NB4 (cell line): ENCODE data around the gene CNGA3.

Source experiments
- DNase-seq: peaks from one replicate; pipeline ENCODE4 v3.0.0; 2010; ENCODE audit warnings: low read depth
- H3K4me3 ChIP-seq: one replicate; pipeline ENCODE4 v1.5.1; 2011; ENCODE audit warnings: mild to moderate bottlenecking, low read depth, low read length, moderate library complexity
- MYC ChIP-seq: IDR thresholded peaks from 2 replicates; pipeline ENCODE4 v1.6.1; 2011; ENCODE audit warnings: low read depth, low read length
- POLR2A ChIP-seq: IDR thresholded peaks from 2 replicates; pipeline ENCODE4 v1.6.1; 2011; ENCODE audit warnings: mild to moderate bottlenecking; ENCODE audit not compliant: insufficient read length; ENCODE audit errors: extremely low read depth
- TF ChIP-seq, protein P1 (sequence below): IDR thresholded peaks from one replicate; pipeline ENCODE4 v1.5.1; 2012; ENCODE audit warnings: low read depth, low read length
- TF ChIP-seq, protein P2 (sequence below): IDR thresholded peaks from 2 replicates; pipeline ENCODE4 v1.6.1; 2011; ENCODE audit warnings: low read depth, low read length

Gene CNGA3

GRCh38 chr2:98369710-98370239, 23.5 kb downstream of the CNGA3 start:
- TF ChIP-seq POLR2A: no peak
- TF ChIP-seq, protein P1, sequence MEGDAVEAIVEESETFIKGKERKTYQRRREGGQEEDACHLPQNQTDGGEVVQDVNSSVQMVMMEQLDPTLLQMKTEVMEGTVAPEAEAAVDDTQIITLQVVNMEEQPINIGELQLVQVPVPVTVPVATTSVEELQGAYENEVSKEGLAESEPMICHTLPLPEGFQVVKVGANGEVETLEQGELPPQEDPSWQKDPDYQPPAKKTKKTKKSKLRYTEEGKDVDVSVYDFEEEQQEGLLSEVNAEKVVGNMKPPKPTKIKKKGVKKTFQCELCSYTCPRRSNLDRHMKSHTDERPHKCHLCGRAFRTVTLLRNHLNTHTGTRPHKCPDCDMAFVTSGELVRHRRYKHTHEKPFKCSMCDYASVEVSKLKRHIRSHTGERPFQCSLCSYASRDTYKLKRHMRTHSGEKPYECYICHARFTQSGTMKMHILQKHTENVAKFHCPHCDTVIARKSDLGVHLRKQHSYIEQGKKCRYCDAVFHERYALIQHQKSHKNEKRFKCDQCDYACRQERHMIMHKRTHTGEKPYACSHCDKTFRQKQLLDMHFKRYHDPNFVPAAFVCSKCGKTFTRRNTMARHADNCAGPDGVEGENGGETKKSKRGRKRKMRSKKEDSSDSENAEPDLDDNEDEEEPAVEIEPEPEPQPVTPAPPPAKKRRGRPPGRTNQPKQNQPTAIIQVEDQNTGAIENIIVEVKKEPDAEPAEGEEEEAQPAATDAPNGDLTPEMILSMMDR: no peak
- TF ChIP-seq, protein P2, sequence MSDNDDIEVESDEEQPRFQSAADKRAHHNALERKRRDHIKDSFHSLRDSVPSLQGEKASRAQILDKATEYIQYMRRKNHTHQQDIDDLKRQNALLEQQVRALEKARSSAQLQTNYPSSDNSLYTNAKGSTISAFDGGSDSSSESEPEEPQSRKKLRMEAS: no peak
- TF ChIP-seq MYC: no peak
- DNase-seq: no peak
- H3K4me3 ChIP-seq: no peak overlapping the region

GRCh38 chr2:98372121-98372520, 25.9 kb downstream of the CNGA3 start:
- TF ChIP-seq, protein P2: no peak
- no peak for TF ChIP-seq MYC
- TF ChIP-seq, protein P1: no peak
- TF ChIP-seq POLR2A: no peak
- no peak for DNase-seq
- no peak overlapping the region for H3K4me3 ChIP-seq

GRCh38 chr2:98372579-98372978, 26.3 kb downstream of the CNGA3 start:
- TF ChIP-seq, protein P1: no peak
- TF ChIP-seq, protein P2: no peak
- TF ChIP-seq POLR2A (no peak), MYC (no peak)
- DNase-seq: no peak
- H3K4me3 ChIP-seq: no peak overlapping the region

- no peak for DNase-seq
- no peak overlapping the region for H3K4me3 ChIP-seq
- TF ChIP-seq, protein P1: no peak
- TF ChIP-seq MYC (no peak), POLR2A (no peak)
- TF ChIP-seq, protein P2: no peak
These were observed 28.0 kb downstream of the CNGA3 start for GRCh38 chr2:98374286-98374685.

GRCh38 chr2:98374958-98375570, 28.8 kb downstream of the CNGA3 start:
- TF ChIP-seq MYC (no peak), POLR2A (no peak)
- TF ChIP-seq, protein P2: no peak
- TF ChIP-seq, protein P1: no peak
- DNase-seq: no peak
- H3K4me3 ChIP-seq: no peak overlapping the region

- no peak for DNase-seq
- no peak overlapping the region for H3K4me3 ChIP-seq
- TF ChIP-seq MYC (no peak), POLR2A (no peak)
- TF ChIP-seq, protein P2: no peak
- TF ChIP-seq, protein P1: no peak
These were observed 30.1 kb downstream of the CNGA3 start for GRCh38 chr2:98376301-98376910.
